GM19351 (cell line): ENCODE data around the gene C2orf78.
"Not testable (repeated sequence)": the region's sequence is repeated elsewhere in the genome, so short reads cannot be mapped to it uniquely, and the experiment has no call there.

Source experiments
- ATAC-seq: cut with Tn5 transposase; IDR thresholded peaks from one replicate; pipeline ENCODE4 v1.9.1; 2021; ENCODE audit warnings: mild to moderate bottlenecking, moderate library complexity; ENCODE audit not compliant: unreplicated experiment

The C2orf78 gene, protein sequence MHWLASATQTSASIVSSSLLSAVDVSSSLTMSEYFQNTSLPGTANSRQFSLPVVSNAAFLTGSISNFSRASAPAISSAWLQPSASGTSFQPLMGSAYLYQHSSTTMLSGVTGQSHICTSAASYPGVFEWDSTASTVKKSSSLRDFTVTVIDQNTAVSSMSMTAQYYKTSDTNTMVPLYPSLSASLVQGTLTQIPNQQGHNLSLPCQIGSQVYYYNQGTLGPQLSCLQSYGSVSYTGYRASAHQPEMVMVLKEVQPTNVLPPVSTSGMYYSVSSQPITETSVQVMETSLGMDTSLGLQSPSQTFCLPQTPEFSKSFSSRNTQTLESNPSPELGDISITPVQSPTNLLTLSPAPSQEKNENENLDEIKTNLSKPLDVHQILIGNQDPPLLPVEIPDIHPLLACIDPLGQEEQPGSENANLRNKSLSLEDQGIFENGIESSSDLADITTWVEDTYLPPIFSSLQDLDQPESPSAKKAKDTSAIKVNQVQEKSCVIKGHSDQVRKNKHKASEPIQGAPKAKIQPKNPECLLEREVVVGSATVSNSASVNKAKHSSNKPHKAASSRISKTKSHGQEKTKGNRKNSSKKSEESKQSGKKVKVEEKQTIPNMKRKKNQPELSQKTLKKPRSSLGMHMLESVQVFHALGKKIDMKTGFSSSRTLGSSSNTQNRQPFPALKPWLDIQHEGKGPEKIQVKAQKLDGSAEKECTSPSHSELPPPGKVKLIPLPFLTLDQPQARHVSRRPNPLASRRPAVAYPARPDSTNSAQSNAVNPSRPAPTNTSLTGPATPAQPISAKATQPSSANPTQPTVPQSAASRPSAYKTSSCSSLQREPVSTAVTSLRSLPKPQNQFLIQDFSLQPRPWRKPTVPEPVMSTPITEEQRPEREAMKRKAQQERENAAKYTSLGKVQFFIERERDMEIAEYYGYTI

GRCh38 chr2:73783883-73784282 is at the start of gene C2orf78:
Gene C2orf78 (plus strand): TSS chr2:73784183. CDS start chr2:73784310, 127 bp downstream.
- ATAC-seq = not testable (repeated sequence)

DNA sequence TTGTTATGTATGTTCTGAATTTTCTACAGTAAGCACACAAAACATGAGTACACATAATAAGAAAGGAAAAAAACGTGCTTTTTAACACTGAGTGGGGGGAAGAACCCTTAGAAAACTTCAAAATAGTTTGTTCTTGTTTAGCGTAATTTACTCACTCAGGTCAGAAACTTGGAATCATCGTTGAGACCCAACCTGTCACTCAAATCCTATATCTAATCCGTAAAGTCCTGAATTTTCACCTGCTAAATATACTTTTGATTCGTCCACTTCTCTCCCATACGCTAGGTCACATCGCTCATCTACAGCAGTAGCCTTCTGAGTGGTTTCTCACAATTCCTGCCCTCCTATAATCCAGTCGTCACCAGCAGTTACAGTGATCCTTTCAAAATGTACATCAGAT is 47.6 kb upstream of the C2orf78 start:
- ATAC-seq = no peak

- ATAC-seq = peak; percentile 98
Measured at GRCh38 chr2:73736855-73737779, 46.9 kb upstream of the C2orf78 start, which contains the start of gene TPRKB. Gene TPRKB (minus strand): TSS chr2:73737345. CDS start chr2:73734569, 2,776 bp downstream.

DNA sequence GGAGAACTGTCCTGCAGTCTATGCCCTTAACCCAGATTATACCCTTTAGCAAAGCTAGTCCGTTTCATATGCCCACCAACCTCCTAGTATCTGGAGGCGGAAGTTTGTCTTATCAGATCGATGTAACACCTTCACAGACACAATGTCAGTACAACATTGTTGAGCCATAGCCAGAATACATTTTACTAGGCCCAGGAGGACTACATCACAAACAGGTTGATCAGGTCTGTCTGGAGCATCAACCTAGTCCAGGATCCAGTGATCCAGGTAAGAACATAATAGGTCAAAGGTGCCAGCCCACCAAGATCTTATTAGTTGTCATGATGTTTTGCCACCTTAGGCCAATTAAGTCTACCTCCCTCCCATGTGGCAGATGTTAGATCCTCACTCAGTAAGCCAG is 44.9 kb upstream of the C2orf78 start:
- no peak for ATAC-seq

GRCh38 chr2:73740767-73741166 is 43.2 kb upstream of the C2orf78 start:
- no peak for ATAC-seq

DNA sequence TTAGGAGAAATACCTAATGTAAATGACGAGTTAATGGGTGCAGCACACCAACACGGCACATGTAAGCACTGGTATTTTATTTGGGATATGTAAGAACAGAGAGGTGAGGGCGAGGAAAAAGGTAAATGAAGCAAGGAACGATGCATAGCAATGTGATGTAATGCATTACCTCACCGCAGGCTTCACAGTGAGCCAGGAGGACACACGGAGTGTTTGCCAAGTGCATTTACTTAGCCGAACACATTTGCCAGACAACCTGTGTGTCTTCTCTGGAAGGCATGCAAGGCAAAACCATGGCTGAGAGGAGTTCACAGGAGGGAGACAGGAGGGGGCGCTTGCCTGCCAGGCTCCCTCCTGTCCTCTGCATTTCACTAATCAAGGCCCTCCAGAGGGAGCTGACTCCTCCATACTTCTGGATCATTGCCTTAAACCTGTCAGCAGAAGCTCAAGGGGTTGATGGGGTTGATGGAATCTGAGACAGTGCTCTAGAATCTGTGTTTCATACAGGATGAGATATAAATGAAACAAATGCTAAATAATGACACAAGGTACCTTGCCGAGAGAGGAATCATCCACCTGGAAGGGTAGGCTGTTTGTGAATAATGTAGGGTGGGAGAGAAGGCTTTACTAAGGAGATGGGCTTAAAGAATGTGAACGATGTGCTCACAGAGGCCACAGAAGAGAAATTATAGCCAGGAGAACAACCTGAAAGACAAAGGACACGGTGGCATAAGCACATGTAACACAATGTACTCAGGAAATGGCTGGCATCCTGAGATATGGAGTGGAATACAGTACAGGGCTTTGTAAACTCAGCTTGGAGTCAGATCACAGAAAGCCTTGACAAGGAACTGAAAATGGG is 37.7 kb upstream of the C2orf78 start:
- ATAC-seq = no peak

- ATAC-seq = no peak
Measured at GRCh38 chr2:73746877-73747208, 37.1 kb upstream of the C2orf78 start.

DNA sequence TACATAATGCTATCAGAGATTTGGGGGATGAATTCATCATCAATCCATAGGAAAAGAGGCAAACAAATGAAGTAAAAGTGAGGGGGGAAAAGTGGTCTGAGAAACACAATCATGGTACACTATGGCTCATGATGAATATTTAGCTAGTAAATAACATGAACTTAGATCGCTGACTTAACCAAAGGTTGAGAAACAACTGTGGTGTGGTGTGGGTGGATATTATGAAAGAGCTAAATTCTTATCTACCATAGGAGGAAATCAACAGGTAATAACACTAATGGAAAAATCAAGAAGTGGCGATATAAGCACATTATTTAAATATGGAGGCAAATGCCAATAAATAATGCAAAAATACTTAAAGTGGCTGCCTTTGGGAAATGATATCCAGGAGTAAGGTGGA is 34.7 kb upstream of the C2orf78 start:
- no peak for ATAC-seq

DNA sequence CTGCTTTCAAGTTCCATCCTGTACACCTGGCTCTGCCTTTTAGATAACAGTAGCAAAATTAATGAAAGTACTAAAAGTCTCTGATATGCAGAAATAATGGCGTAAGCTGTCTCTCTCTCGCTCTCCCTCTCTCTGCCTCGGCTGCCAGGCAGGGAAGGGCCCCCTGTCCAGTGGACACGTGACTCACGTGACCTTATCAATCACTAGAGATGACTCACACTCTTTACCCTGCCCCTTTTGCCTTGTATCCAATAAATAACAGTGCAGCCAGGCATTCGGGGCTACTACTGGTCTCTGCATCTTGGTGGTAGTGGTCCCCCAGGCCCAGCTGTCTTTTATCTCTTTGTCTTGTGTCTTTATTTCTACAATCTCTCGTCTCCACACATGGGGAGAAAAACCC is 29.7 kb upstream of the C2orf78 start:
- ATAC-seq = not testable (repeated sequence)

DNA sequence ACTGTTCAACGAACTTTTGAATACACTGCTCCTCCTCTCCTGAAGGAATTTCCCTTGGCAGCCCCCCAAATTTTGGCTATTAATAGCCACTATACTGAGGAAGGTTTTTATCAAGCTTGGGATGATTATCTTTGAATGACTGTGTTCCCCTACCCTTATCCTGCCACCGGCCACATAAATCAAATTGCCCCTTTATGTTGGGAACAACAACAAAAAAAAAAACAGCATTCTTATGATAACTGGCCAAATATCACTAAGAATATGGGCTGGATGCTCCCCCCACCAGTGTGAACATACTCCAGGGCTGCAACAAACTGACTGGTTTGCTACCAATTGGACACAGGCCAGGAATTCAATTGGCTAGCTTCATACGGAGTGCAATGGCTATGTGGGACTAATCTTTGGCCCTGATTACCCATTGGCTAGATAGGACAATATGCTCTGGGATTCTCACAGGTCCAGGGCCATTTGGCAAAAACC is 24.7 kb upstream of the C2orf78 start:
- no peak for ATAC-seq

DNA sequence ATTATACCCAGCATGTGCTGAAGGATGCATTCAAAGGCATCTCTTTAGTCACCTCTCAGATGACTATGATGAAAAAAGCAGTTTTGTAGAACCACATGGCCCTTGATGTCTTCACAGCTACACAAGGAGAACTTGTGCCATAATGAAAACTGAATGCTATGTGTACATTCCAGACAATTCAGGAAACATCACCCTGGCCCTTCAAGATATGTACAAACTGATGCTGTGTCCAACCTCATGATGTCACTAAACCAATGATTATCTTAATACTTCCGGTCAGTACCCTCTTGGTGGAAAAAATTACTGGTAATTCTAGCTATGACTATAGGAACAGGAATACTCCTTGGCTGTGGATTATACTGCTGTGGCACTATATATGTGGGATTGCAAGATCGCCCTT is 24.1 kb upstream of the C2orf78 start:
- no peak for ATAC-seq

DNA sequence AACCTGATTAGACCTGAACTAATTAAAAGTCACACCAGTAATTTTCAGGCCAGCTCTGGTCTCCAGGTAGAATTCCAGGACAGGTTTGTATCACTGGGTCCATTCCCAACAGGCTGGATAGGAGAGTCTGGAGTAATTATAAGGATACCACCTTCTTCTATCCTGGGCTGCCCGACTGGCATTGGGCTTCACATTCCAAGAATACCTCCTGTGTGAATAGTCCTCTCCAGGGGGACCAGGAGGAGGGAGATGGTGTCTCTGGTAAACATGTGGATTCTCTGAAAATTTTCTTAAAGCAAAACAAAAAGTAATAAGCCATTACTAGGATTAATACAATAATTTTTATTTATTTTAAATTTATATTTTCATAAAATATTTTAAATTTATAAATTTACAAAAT is 21.4 kb upstream of the C2orf78 start:
- ATAC-seq = no peak

- no peak for ATAC-seq
Measured at GRCh38 chr2:73764945-73765344, 19.0 kb upstream of the C2orf78 start.

GRCh38 chr2:73766349-73766748 is 17.6 kb upstream of the C2orf78 start:
- no peak for ATAC-seq

DNA sequence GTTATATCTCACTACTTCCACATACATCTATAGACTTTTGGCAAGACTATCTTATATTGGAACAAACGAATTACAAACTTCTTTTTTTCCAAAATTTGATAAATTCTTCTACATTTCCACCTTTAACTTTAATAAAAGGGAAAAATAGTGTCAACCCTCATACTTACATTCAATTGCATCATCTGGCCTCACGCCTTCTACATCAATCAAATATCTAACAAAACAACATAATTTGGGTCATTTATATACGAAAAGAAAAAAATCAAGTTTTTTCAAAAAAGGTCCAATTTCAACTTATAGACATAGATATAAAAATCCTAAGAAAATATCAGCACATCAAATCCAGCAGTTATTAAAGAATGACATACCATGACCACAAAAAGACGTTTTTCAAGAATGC is 17.0 kb upstream of the C2orf78 start:
- no peak for ATAC-seq

DNA sequence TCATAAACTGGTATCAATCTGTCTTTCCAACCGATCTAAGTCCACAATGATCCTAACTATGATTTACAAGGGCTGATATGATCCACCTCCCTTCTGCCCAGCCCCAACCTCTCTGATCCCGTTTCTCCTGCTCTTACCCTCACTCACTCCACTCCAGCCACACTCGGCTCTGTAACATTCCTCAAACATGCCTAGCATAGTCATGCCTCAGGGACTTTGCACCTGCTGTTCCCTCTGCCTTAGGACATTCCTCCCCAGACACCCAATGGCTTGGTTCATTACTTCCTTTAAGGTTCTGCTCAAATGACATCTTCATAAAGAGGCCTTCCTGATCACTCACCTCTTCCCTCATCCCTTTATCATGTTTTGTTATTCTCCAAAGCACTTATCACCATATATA is 13.3 kb upstream of the C2orf78 start:
- ATAC-seq = no peak

DNA sequence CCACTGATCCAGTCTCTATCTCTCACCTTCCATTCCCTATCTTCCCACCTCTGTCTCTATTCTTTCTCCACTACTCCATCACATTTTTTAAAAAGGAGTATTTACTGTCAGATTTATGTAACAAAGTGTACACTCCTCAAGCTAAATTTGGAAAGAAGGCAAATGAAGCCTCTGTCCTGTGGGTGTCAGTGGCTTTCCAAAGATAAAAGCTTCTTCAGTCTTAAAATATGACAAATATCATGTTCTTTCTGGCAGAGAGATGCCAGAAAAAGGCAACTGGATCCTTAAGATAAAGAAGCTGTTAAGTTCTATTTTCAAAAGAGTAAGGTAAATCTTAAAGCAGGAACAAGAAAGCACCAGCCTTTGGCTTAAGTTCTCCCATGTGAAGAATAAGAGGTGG is 11.2 kb upstream of the C2orf78 start:
- no peak for ATAC-seq

- no peak for ATAC-seq
Measured at GRCh38 chr2:73776381-73776780, 7.6 kb upstream of the C2orf78 start.

GRCh38 chr2:73776869-73777519 is 7.0 kb upstream of the C2orf78 start:
- no peak for ATAC-seq
